Activated T-cell treated with anti-CD3 and anti-CD28 coated beads for 24 hours (primary cell): ENCODE results near the gene PPM1A.

Experiments used
- DNase-seq: peaks from one replicate; pipeline ENCODE4 v3.0.0-alpha.2; 2020; ENCODE audit warnings: low read depth

The PPM1A gene

DNA sequence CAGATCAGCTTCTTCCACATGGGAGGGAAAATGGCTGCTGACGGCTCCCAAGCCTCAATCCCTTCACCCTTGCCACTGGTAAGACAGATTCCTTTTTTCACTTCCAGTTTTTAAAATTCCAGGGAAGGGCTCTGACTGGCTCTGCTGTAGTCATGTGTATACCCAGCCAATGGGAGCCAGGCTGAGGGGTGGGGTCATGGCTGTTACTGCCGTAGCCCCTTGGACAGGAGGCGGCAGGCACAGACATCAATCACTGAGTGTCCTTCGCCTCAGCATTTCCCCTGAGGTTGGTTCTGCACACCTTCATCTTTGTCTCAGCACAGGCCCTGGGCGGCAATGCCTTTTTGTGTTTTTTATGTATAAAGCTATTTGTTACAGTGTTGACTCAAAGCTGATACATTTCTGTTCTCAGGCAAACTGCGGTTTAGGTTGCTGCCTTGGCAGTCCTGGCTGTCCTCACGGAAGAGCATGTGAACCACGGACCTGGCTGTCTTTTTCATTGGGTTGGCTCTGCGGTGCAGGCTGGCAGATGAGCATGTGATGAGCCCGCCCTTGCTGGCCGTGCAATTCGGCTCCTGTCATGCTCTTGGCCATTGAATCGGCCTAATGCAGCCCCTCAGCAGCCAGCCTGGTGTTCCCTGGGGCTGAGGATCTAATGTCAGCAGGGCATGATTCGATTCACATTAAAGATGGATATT is 74.3 kb downstream of the PPM1A start:
- DNase-seq = no peak

DNA sequence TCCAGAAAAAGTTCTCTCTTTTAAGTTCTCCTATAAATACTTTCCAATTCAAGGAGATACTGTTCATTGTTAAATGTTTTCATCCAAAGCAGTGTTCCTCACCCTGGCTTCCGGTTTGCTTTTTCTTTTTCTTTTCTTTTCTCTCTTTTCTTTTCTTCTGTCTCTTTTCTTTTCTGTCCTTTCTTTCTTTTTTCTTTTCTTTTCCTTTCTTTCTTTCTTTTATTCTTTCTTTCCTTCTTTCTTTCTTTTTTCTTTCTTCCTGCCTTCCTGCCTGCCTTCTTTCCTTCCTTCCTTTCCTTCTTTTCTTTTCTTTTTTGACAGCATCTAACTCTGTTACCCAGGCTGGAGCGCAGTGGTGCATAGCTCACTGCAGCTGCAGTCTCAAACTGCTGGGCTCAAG is 75.8 kb downstream of the PPM1A start:
- no peak for DNase-seq

DNA sequence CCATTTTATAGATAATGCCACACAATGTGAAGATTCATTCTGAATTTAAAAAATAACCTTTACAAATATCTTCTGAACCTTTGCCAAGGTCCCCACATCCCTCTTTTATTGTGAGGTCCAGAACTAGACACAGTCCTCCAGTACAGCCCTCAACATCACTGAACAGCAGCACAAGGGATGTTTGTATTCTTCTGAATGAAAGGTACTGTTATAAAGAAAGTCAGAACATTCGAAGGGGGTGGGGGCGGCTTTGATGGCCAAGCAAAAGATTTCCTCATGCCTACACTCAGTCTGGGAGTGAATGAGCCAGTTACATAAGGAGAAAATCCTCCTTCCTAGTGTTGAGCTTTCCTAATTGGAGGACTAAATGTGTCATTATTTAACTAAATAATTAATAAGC is 77.3 kb downstream of the PPM1A start:
- no peak for DNase-seq

GRCh38 chr14:60327447-60328331 is 78.7 kb downstream of the PPM1A start:
- DNase-seq = peak; percentile 26

- no peak for DNase-seq
These were observed 79.6 kb downstream of the PPM1A start for GRCh38 chr14:60328583-60328982.

DNA sequence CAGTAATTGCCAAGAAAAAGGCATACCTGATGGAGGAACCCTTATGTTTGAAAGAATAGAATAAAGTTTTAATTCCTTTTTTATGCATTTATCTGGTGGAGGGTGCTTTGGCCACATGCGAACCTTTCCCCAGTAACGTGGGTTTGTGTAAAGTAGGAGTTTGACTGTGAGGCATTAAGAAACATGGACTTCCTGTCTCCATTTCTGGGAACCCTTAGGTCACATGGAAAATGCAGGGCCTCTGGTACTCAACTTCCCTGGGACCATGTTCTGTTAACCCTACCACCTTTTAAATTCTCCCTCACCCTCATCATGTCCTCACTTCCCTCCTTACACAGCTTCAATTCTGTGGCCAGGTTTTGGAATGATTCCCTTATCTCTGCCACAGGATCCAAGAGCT is 80.3 kb downstream of the PPM1A start:
- DNase-seq = no peak

DNA sequence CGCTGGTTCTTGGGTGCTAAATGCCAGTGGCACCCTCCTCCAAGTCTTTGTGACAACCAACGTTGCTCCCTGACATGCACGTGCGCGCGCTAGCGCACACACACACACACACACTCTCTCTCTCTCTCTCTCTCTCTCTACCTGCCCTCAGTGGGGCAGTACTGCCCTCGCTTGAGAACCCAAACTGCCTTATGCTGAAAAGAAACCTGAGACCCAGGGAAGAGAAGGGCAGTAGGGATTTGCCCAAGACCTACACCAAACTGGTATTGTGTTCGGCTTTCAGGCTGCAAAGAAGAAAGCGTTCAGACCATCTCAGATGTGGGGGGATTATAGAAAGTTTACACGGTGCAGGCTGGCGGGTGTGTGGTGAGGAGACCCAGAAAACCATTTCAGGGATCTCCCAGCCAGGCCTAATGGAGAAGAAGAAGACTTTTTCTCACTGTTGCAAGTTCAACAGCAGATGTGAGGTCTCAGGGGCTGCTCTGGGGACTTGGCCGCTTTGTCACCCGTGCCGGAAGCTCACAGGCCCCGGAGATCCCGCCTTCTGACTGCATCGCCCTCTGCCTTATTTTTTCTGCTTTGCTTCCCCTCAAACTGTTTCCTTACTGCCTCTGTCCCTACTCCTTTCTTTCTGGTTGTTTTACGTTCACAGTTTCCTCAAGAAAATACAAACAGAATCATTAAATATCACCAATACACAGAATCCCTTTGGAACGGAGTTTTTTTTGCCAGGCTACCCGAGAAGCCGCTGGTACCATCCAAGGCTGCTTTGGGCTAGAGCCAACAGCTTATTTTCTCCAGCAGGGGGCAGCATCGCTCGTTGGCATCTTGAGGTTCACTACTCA is 82.4 kb downstream of the PPM1A start:
- peak; percentile 73 for DNase-seq

DNA sequence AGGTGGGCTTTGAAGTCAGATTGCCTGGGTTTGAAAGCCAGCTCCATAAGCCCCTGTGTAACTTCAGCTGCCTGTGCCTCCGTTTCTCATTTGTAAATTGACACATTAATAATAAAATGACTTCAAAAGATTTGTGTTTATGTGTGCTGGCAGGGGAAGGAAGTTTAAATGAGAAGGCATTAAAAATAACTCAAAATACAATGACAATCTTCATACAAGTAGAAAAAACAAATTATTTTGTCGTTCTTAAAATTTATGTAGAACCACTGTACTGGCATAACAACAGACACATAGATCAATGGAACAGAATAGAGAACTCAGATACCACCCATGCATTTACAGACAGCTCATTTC is 83.0 kb downstream of the PPM1A start:
- no peak for DNase-seq

- no peak for DNase-seq
These were observed 83.8 kb downstream of the PPM1A start for GRCh38 chr14:60332869-60333268.

GRCh38 chr14:60339571-60339970 is 90.5 kb downstream of the PPM1A start:
- no peak for DNase-seq

- no peak for DNase-seq
These were observed 94.6 kb downstream of the PPM1A start for GRCh38 chr14:60343571-60344071.

DNA sequence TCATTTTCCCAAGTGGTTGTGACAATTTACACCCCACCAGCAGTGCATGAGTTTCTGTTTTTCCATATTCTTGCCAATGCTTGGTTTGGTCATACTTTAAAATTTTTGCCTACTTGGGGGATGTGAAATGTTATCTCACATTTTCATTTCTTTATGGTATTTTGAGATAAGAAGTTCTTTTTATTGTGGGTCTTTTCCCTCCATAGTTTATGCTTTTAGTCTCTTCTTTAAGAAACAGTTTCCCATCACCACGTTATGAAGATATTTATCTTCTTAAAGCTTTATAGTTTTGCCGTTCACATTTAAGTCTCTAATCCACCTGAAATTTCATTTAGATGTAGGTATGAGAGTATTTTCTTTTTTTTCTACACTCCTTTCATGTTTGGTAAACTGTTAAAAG is 95.7 kb downstream of the PPM1A start:
- DNase-seq = no peak

- DNase-seq = no peak
These were observed 97.7 kb downstream of the PPM1A start for GRCh38 chr14:60346706-60347105.

DNA sequence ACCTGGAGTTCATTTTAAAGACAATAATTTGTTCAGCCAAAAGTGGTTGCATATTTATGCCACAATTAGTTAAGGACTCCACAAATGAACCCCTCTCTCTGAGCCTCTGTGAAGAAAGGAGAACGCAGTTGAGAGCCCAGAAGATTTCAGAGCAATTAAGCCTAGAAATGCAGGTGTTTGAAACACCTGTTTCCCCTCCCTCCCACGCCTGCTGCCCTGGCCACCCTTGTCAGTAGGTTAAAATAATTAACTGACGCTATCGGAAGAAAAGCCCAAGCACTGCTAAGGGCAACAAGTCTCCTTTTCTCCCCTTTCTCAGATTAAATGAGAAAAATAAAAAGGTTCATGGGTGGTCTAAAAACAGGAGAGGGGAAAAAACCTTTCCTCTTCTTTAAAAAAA is 99.2 kb downstream of the PPM1A start:
- no peak for DNase-seq
